Fibroblast of lung (primary cell): ENCODE data around the gene TNRC18. TPM values are rescaled to one million over a fixed set of nuclear protein-coding genes. Genes with fewer than 3 reads are reported as not detected.

Experiments used
- DNase-seq, 2 donors: peaks; one replicate each; pipeline versions ENCODE4 v3.0.0 to v3.0.0-alpha.2; 2010; ENCODE audit warnings: low read depth in 2 of 2
- H2AFZ ChIP-seq: 2 replicates; pipeline ENCODE4 v1.5.1; 2012; ENCODE audit warnings: low read length, control low read depth, inconsistent platforms
- H3K27ac ChIP-seq: 2 replicates; pipeline ENCODE4 v1.5.1; 2011; ENCODE audit warnings: low read length, control low read depth; ENCODE audit not compliant: insufficient read depth
- H3K27me3 ChIP-seq: 2 replicates; pipeline ENCODE4 v1.5.1; 2011; ENCODE audit warnings: mild to moderate bottlenecking, low read length; ENCODE audit not compliant: control insufficient read depth, insufficient read depth
- H3K36me3 ChIP-seq: 2 replicates; pipeline ENCODE4 v1.5.1; 2011; ENCODE audit warnings: low read length; ENCODE audit not compliant: control insufficient read depth, insufficient read depth
- H3K4me1 ChIP-seq: 2 replicates; pipeline ENCODE4 v1.5.1; 2011; ENCODE audit warnings: low read length; ENCODE audit not compliant: control insufficient read depth, insufficient read depth; ENCODE audit errors: extremely low read depth
- H3K4me2 ChIP-seq: 2 replicates; pipeline ENCODE4 v1.5.1; 2011; ENCODE audit warnings: low read length, control low read depth; ENCODE audit not compliant: insufficient read depth; ENCODE audit errors: extremely low read depth
- H3K4me3 ChIP-seq, 4 experiments: fragments of 200-600 bp in 1 of 4; sonication (generic) in 1 of 4; replicated peaks in 1 of 4; 2 replicates each; pipeline ENCODE4 v1.5.1; 2011 to 2016; ENCODE audit warnings: low read length in 4 of 4, low read depth in 3 of 4, mild to moderate bottlenecking in 3 of 4, control low read depth in 2 of 4, inconsistent platforms in 1 of 4, mixed read lengths in 1 of 4; ENCODE audit not compliant: insufficient read depth in 1 of 4; ENCODE audit errors: control extremely low read depth in 1 of 4
- H3K79me2 ChIP-seq: 2 replicates; pipeline ENCODE4 v1.5.1; 2012; ENCODE audit warnings: mild to moderate bottlenecking, low read length, inconsistent platforms; ENCODE audit not compliant: control insufficient read depth, insufficient read depth
- H3K9ac ChIP-seq: 2 replicates; pipeline ENCODE4 v1.5.1; 2011; ENCODE audit warnings: mild to moderate bottlenecking, low read length, control low read depth; ENCODE audit not compliant: insufficient read depth
- H3K9me3 ChIP-seq: 2 replicates; pipeline ENCODE4 v1.5.1; 2012; ENCODE audit warnings: low read depth, low read length; ENCODE audit not compliant: control insufficient read depth, insufficient read depth
- H4K20me1 ChIP-seq: 2 replicates; pipeline ENCODE4 v1.5.1; 2011; ENCODE audit warnings: low read length; ENCODE audit not compliant: control insufficient read depth, insufficient read depth; ENCODE audit errors: extremely low read depth
- EZH2 ChIP-seq: IDR thresholded peaks from 2 replicates; pipeline ENCODE4 v1.5.1; 2012; ENCODE audit warnings: low read length, control low read depth, mild to moderate bottlenecking; ENCODE audit errors: missing control alignments
- polyA plus RNA-seq, 2 donors: library from polyadenylated mRNA; depleted of rRNA in 1 of 2; stranded (reverse) in 1 of 2; unstranded in 1 of 2; fragments of >200 nt; gene quantifications; 2 replicates each; pipeline ENCODE4 v1.2.1, GENCODE V29; 2011 to 2012; ENCODE audit warnings: missing spikeins in 1 of 2
- total RNA-seq: library from RNA; depleted of rRNA; stranded (reverse); fragments of >200 nt; gene quantifications from 2 replicates; pipeline ENCODE4 v1.2.1, GENCODE V29; 2014
- TF ChIP-seq, protein P1 (sequence below), 2 donors: IDR thresholded peaks in 1 of 2; conservative IDR thresholded peaks in 1 of 2; 1 replicate in 1 of 2; 2 replicates in 1 of 2; pipeline ENCODE4 v1.5.1; 2011 to 2012; ENCODE audit warnings: low read length in 2 of 2, control low read depth in 1 of 2, inconsistent platforms in 1 of 2, low read depth in 1 of 2, mild to moderate bottlenecking in 1 of 2

TNRC18 gene
- total and polyA plus RNA-seq, 2 donors (not counting 1 experiment from before 2014, with no cell fraction given), result 19.7 to 38.5 TPM

DNA sequence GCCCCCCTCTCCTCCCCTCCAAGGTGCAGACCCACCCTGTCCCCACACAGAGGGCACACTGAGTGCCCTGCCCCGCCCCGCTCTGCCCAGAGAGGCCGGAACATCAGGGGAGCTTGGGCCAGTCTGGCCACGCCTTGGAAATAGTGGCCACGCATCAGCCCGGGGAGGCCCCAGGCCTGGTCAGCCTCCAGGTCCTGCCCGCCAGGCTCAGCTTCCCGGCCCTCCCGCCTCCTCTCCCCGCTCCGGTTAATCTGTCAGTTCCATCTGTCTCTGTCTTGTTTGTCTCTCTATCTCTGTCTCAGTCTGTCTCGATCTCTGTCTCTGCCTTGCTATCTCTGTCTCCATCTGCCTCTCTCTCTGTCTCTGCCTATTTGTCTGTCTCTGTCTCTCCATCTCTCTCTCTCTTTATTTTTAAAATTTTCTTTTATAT lies 28.9 kb upstream of the TNRC18 start:
- DNase-seq, result no peak
- Histone ChIP-seq H2AFZ (no peak overlapping the region), H3K9me3 (no peaks in the 10 kb centered on the region), H4K20me1 (no peaks in the 10 kb centered on the region), H3K4me2 (no peak overlapping the region), H3K4me1 (peaks cover 7% of the 10 kb centered on the region), H3K4me3 (no peak overlapping the region), H3K79me2 (no peaks in the 10 kb centered on the region), H3K27me3 (no peaks in the 10 kb centered on the region), H3K36me3 (no peaks in the 10 kb centered on the region), H3K27ac (no peak overlapping the region), H3K9ac (no peak overlapping the region)
- TF ChIP-seq, protein P1, sequence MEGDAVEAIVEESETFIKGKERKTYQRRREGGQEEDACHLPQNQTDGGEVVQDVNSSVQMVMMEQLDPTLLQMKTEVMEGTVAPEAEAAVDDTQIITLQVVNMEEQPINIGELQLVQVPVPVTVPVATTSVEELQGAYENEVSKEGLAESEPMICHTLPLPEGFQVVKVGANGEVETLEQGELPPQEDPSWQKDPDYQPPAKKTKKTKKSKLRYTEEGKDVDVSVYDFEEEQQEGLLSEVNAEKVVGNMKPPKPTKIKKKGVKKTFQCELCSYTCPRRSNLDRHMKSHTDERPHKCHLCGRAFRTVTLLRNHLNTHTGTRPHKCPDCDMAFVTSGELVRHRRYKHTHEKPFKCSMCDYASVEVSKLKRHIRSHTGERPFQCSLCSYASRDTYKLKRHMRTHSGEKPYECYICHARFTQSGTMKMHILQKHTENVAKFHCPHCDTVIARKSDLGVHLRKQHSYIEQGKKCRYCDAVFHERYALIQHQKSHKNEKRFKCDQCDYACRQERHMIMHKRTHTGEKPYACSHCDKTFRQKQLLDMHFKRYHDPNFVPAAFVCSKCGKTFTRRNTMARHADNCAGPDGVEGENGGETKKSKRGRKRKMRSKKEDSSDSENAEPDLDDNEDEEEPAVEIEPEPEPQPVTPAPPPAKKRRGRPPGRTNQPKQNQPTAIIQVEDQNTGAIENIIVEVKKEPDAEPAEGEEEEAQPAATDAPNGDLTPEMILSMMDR (conservative IDR thresholded peaks at IDR 0.05 in 1 of 2, IDR thresholded peaks at IDR 0.05 in 1 of 2; ENCODE audit: low read depth in 1 of 2, low read length in 2 of 2), result no peak
- no peak for TF ChIP-seq EZH2

DNA sequence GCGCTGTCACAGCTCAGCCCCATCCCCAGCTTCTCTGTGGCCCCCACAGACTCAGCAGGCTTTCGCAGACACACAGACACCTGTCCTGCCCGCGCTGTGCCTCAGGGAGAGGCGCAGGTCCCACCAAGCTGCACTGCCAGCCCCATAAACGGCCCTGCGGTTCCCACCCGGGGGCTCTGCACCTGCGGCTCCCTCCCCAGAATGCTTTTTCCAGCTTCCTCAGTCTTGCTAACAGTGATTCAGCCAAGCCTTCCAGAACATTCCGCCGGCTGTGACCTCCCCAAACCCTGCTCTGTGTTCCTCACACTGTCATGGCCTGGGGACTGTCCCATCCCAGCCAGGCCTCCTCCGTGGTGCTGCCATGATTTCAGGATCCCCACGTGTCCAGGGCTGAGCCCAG lies 27.8 kb upstream of the TNRC18 start:
- H2AFZ ChIP-seq, result no peak overlapping the region
- no peaks in the 10 kb centered on the region for H3K79me2 ChIP-seq
- DNase-seq, result no peak
- H3K27me3 ChIP-seq, result no peaks in the 10 kb centered on the region
- no peak overlapping the region for H3K9ac ChIP-seq
- H3K4me2 ChIP-seq, result no peak overlapping the region
- no peak overlapping the region for H3K27ac ChIP-seq
- no peaks in the 10 kb centered on the region for H4K20me1 ChIP-seq
- no peaks in the 10 kb centered on the region for H3K9me3 ChIP-seq
- no peaks in the 10 kb centered on the region for H3K36me3 ChIP-seq
- H3K4me1 ChIP-seq, result peaks cover 7% of the 10 kb centered on the region
- TF ChIP-seq, protein P1 (conservative IDR thresholded peaks at IDR 0.05 in 1 of 2, IDR thresholded peaks at IDR 0.05 in 1 of 2; ENCODE audit: low read depth in 1 of 2, low read length in 2 of 2), result no peak
- TF ChIP-seq EZH2, result no peak
- H3K4me3 ChIP-seq, result no peak overlapping the region

DNA sequence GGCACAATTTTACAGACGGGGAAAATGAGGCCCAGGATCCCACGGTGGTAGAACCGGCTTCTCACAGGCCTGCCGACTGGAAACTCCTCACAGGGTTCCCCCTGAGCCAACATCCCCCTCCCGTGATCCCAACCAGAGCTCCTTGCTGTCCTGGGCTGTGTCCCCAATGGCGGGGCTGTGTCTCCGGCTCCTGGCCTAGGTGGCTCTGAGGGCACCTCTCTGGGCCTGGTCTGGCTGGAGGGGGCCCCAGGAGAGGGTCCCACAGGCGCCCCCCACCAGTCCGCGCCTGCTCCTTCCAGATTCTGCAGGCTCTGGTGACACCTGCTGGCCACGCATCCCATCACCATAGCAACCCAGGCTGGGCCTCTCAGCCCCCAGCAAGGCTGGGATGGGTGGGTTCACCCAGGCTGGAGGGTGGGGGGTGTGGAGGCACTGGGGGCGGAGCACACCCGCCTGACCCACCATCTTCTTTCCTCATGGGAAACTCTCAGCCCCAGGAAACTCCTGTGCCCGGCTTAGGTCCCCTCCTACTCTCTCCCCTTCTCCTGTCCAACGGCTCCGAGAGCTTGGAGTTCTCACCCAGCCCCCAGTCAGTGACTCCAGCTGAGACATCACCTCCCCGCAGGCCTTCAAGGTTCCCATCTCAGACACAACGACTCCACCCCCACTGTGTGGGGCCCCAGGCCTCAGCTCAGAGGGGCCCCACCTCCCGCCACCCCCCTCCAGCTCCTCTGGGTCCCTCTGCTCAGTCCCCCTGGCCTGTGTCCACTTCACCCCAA lies 27.1 kb upstream of the TNRC18 start:
- H3K9me3 ChIP-seq, result no peaks in the 10 kb centered on the region
- TF ChIP-seq EZH2, result no peak
- TF ChIP-seq, protein P1 (conservative IDR thresholded peaks at IDR 0.05 in 1 of 2, IDR thresholded peaks at IDR 0.05 in 1 of 2; ENCODE audit: low read depth in 1 of 2, low read length in 2 of 2), result peak in 1 of 2 donors; percentile 52
- peak; percentile 37 to 42 for DNase-seq

More for the DNA sequence above, 27.1 kb upstream of the TNRC18 start:
- peaks cover 7% of the 10 kb centered on the region for H3K4me1 ChIP-seq
- H3K9ac ChIP-seq, result no peak overlapping the region
- no peak overlapping the region for H3K4me3 ChIP-seq
- H3K79me2 ChIP-seq, result no peaks in the 10 kb centered on the region
- H3K36me3 ChIP-seq, result no peaks in the 10 kb centered on the region
- H2AFZ ChIP-seq, result no peak overlapping the region
- no peaks in the 10 kb centered on the region for H3K27me3 ChIP-seq
- H3K4me2 ChIP-seq, result no peak overlapping the region
- H3K27ac ChIP-seq, result no peak overlapping the region
- no peaks in the 10 kb centered on the region for H4K20me1 ChIP-seq
